DOHH2 (cell line): Measurements from ENCODE around the gene ZNF578.
"Not testable (repeated sequence)": the region's sequence is repeated elsewhere in the genome, so short reads cannot be mapped to it uniquely, and the experiment has no call there.

ENCODE experiments used
- H3F3A ChIP-seq: fragments of 200-600 bp; sonication (generic), shearing (Covaris generic); 2 replicates; pipeline ENCODE4 v1.6.0; 2016; ENCODE audit warnings: antibody characterized with exemption, mild to moderate bottlenecking; ENCODE audit not compliant: control insufficient read depth, insufficient read depth
- H3K27ac ChIP-seq: fragments of 200-600 bp; sonication (generic); 2 replicates; pipeline ENCODE4 v1.5.1; 2014; ENCODE audit warnings: low read depth, mild to moderate bottlenecking, low read length, moderate library complexity
- H3K27me3 ChIP-seq: fragments of 200-600 bp; sonication (generic); 2 replicates; pipeline ENCODE4 v1.6.1; 2014; ENCODE audit warnings: mild to moderate bottlenecking, low read length, mixed read lengths; ENCODE audit not compliant: control insufficient read depth
- H3K36me3 ChIP-seq: fragments of 200-600 bp; sonication (generic); 2 replicates; pipeline ENCODE4 v1.6.1; 2014; ENCODE audit warnings: mild to moderate bottlenecking, low read length, moderate library complexity, mixed read lengths; ENCODE audit not compliant: control insufficient read depth
- H3K4me1 ChIP-seq: fragments of 200-600 bp; sonication (generic); 2 replicates; pipeline ENCODE4 v1.6.1; 2014; ENCODE audit warnings: mild to moderate bottlenecking, low read length, mixed read lengths; ENCODE audit not compliant: control insufficient read depth
- H3K4me2 ChIP-seq: fragments of 200-600 bp; sonication (generic); 2 replicates; pipeline ENCODE4 v1.6.0; 2014; ENCODE audit warnings: mild to moderate bottlenecking, low read length, moderate library complexity
- H3K4me3 ChIP-seq: fragments of 200-600 bp; sonication (generic); 2 replicates; pipeline ENCODE4 v1.5.1; 2014; ENCODE audit warnings: mild to moderate bottlenecking, low read length, mixed read lengths
- H3K79me2 ChIP-seq: fragments of 200-600 bp; sonication (generic); 2 replicates; pipeline ENCODE4 v1.6.1; 2014; ENCODE audit warnings: mild to moderate bottlenecking, low read length, mixed read lengths; ENCODE audit not compliant: control insufficient read depth
- H3K9me2 ChIP-seq: fragments of 200-600 bp; sonication (generic); replicated peaks from 2 replicates; pipeline ENCODE4 v1.6.1; 2014; ENCODE audit warnings: mild to moderate bottlenecking, low read length, mixed read lengths; ENCODE audit not compliant: control insufficient read depth
- H3K9me3 ChIP-seq: fragments of 200-600 bp; sonication (generic); 2 replicates; pipeline ENCODE4 v1.6.1; 2014; ENCODE audit warnings: antibody characterized with exemption, low read length, mixed read lengths; ENCODE audit not compliant: control insufficient read depth, insufficient read depth
- H4K20me1 ChIP-seq: fragments of 200-600 bp; sonication (generic); 2 replicates; pipeline ENCODE4 v1.6.0; 2014; ENCODE audit warnings: low read depth, mild to moderate bottlenecking, antibody characterized with exemption, low read length, moderate library complexity; ENCODE audit not compliant: control insufficient read depth, insufficient read depth
- EZH2phosphoT487 ChIP-seq: fragments of 200-600 bp; sonication (generic); IDR thresholded peaks from 2 replicates; pipeline ENCODE4 v1.6.1; 2017; ENCODE audit warnings: borderline replicate concordance, mild to moderate bottlenecking, antibody characterized with exemption, low read length, moderate library complexity, mixed read lengths
- TF ChIP-seq, protein P1 (sequence below): fragments of 200-600 bp; sonication (generic); IDR thresholded peaks from one replicate; pipeline ENCODE4 v1.5.1; 2014; ENCODE audit warnings: antibody characterized with exemption, mild to moderate bottlenecking, low read depth, low read length; ENCODE audit not compliant: poor library complexity, severe bottlenecking

ZNF578 gene

DNA sequence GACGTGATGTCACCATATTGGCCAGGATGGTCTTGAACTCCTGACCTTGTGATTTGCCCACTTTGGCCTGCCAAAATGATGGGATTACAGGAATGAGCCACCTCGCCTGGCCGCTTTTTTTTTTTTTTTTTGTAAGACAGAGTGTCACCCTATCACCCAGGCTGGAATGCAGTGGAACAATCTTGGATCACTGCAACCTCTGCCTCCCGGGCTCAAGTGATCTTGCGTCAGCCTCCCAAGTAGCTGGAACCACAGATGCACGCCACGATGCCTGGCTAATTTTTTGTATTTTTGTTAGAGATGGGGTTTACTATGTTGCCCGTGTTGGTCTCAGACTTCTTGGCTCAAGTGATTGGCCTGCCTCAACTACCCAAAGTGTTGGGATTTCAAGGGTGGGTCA is 45.2 kb downstream of the ZNF578 start:
- H3K36me3 ChIP-seq: no peaks in the 10 kb centered on the region
- H3K4me3 ChIP-seq: no peak overlapping the region
- H3K79me2 ChIP-seq: no peaks in the 10 kb centered on the region
- no peaks in the 10 kb centered on the region for H3K4me1 ChIP-seq
- no peak overlapping the region for H3K4me2 ChIP-seq
- no peaks in the 10 kb centered on the region for H3K9me3 ChIP-seq
- H3K27ac ChIP-seq: no peak overlapping the region
- TF ChIP-seq EZH2phosphoT487: no peak
- TF ChIP-seq, protein P1, sequence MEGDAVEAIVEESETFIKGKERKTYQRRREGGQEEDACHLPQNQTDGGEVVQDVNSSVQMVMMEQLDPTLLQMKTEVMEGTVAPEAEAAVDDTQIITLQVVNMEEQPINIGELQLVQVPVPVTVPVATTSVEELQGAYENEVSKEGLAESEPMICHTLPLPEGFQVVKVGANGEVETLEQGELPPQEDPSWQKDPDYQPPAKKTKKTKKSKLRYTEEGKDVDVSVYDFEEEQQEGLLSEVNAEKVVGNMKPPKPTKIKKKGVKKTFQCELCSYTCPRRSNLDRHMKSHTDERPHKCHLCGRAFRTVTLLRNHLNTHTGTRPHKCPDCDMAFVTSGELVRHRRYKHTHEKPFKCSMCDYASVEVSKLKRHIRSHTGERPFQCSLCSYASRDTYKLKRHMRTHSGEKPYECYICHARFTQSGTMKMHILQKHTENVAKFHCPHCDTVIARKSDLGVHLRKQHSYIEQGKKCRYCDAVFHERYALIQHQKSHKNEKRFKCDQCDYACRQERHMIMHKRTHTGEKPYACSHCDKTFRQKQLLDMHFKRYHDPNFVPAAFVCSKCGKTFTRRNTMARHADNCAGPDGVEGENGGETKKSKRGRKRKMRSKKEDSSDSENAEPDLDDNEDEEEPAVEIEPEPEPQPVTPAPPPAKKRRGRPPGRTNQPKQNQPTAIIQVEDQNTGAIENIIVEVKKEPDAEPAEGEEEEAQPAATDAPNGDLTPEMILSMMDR: no peak
- no peaks in the 10 kb centered on the region for H4K20me1 ChIP-seq
- no peaks in the 10 kb centered on the region for H3K9me2 ChIP-seq
- H3K27me3 ChIP-seq: no peaks in the 10 kb centered on the region
- no peaks in the 10 kb centered on the region for H3F3A ChIP-seq

DNA sequence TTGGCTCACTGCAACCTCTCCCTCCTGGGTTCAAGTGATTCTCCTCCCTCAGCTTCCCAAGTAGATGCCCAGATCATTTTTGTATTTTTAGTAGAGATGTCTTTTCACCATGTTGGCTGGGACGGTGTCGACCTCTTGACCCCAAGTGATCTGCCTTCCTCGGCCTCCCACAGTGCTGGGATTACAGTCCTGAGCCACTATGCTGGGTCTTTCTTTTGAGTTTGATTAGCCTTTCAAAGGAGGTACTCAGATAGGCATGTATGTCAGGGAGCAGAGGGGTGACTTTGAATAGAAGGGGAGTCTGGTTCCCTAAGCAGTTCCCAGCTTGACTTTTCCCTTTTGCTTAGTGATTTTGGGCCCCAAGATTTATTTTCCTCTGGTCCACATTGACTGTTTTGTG is 47.1 kb downstream of the ZNF578 start:
- not testable (repeated sequence) for H3K27ac ChIP-seq, H3K79me2 ChIP-seq, H4K20me1 ChIP-seq, H3K36me3 ChIP-seq, H3K9me2 ChIP-seq, H3F3A ChIP-seq, H3K4me2 ChIP-seq, H3K27me3 ChIP-seq, H3K4me3 ChIP-seq, H3K4me1 ChIP-seq, H3K9me3 ChIP-seq

GRCh38 chr19:52500991-52501390 is 47.6 kb downstream of the ZNF578 start:
- not testable (repeated sequence) for H3F3A ChIP-seq, H3K36me3 ChIP-seq

DNA sequence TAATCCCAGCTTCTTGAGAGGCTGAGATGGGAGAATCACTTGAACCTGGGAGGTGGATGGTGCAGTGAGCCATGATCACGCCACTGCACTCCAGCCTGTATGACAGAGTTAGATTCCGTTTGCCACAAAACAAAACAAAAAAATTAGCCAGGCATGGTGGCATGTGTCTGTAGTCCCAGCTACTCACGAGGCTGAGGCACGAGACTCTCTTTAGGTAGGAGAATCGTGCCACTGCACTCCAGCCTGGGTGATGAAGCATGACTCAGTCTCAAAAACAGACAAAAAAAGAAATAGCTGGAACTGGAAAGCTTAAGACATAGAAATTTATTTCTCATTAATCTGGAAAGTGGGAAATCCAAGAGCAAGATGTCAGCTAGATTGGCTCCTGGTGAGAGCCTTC is 53.9 kb downstream of the ZNF578 start:
- Histone ChIP-seq H3K4me3 (no peak overlapping the region), H3K36me3 (no peaks in the 10 kb centered on the region), H3K9me2 (no peaks in the 10 kb centered on the region), H3K27me3 (no peaks in the 10 kb centered on the region), H3K4me1 (no peaks in the 10 kb centered on the region), H3K4me2 (no peak overlapping the region), H3F3A (no peaks in the 10 kb centered on the region), H4K20me1 (no peaks in the 10 kb centered on the region), H3K79me2 (no peaks in the 10 kb centered on the region), H3K9me3 (peaks cover 8% of the 10 kb centered on the region; the same call in 1 of the 2 replicates), H3K27ac (no peak overlapping the region)
- TF ChIP-seq, protein P1: no peak
- TF ChIP-seq EZH2phosphoT487: no peak

More at GRCh38 chr19:52500991-52501390, 47.6 kb downstream of the ZNF578 start:
- not testable (repeated sequence) for H3K27me3 ChIP-seq, H3K4me2 ChIP-seq, H3K4me1 ChIP-seq, H3K4me3 ChIP-seq, H3K9me2 ChIP-seq, H4K20me1 ChIP-seq, H3K27ac ChIP-seq, H3K79me2 ChIP-seq, H3K9me3 ChIP-seq
